ENCODE data around the gene TRAPPC3.

DNA sequence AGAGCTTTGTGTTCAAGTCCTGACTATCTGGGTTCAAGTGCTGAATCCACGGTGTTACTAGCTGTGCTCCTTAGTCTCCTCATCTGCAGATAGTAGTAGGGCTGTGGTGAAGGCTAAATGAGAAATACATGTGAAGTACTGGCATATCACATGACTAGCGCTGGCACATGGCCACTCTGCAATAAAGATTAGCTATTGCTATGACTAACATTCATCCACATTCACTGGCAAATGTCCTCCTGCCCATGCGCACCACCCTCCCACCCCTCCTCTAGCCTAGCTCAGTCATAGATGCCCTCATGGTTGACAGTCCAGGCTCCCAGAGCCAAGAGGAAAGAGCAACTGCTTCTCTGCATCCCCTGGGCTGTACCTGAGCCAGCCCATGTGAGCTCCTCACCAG lies 15.8 kb downstream of the TRAPPC3 start:
- TF ChIP-seq, protein P1, sequence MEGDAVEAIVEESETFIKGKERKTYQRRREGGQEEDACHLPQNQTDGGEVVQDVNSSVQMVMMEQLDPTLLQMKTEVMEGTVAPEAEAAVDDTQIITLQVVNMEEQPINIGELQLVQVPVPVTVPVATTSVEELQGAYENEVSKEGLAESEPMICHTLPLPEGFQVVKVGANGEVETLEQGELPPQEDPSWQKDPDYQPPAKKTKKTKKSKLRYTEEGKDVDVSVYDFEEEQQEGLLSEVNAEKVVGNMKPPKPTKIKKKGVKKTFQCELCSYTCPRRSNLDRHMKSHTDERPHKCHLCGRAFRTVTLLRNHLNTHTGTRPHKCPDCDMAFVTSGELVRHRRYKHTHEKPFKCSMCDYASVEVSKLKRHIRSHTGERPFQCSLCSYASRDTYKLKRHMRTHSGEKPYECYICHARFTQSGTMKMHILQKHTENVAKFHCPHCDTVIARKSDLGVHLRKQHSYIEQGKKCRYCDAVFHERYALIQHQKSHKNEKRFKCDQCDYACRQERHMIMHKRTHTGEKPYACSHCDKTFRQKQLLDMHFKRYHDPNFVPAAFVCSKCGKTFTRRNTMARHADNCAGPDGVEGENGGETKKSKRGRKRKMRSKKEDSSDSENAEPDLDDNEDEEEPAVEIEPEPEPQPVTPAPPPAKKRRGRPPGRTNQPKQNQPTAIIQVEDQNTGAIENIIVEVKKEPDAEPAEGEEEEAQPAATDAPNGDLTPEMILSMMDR (IDR thresholded peaks at IDR 0.05): no peak
- TF ChIP-seq POLR2A (IDR thresholded peaks at IDR 0.05): no peak
